ENCODE measurements around the gene SMIM14. TPM values are rescaled to one million over a fixed set of nuclear protein-coding genes. Genes with fewer than 3 reads are reported as not detected.
"Not testable (repeated sequence)": the region's sequence is repeated elsewhere in the genome, so short reads cannot be mapped to it uniquely, and the experiment has no call there.

The SMIM14 gene
- total RNA-seq, 1 donor from 2014 or later = 23.8 TPM

DNA sequence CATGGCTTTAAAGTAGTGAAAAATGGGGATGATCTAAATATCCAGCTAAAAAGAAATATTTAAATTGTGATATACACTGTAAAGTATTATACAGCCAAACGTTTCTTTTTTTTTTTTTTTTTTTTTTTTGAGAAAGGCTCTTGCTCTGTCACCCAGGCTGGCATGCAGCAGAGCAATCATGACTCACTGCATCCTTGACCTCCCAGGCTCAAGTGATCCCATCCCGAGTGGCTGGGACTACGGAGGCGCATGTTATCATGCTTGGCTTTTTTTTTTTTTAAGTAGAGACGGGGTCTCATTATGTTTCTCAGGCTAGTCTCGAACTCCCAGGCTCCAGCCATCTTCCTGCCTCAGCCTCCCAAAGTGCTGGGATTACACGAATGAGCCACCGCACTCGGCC is 17.1 kb downstream of the SMIM14 start:
- intact Hi-C loops (cut with DNase I) = no loop called here

GRCh38 chr4:39620551-39621313 is 17.9 kb downstream of the SMIM14 start:
- H3K9me3 ChIP-seq = no peaks in the 10 kb centered on the region
- DNase-seq (ENCODE audit: extremely low spot score in 2 of 2) = no peak
- H3K27me3 ChIP-seq = no peaks in the 10 kb centered on the region
- TF ChIP-seq CTCF (IDR thresholded peaks at IDR 0.05) (no peak), POLR2A (IDR thresholded peaks at IDR 0.05) (no peak), POLR2AphosphoS5 (IDR thresholded peaks at IDR 0.05; ENCODE audit: insufficient read depth in 1 of 2, low read depth in 1 of 2) (no peak)
- no peaks in the 10 kb centered on the region for H3K36me3 ChIP-seq
- H3K4me1 ChIP-seq = peaks cover 24% of the 10 kb centered on the region
- peak overlapping the region; percentile 72 for H3K27ac ChIP-seq
- H3K4me3 ChIP-seq = no peak overlapping the region
- intact Hi-C loops (cut with DNase I) = no loop called here

More for the DNA sequence above, 17.1 kb downstream of the SMIM14 start:
- Histone ChIP-seq H3K4me3 (no peak overlapping the region), H3K9me3 (no peaks in the 10 kb centered on the region), H3K36me3 (no peaks in the 10 kb centered on the region), H3K27ac (peak overlapping the region; percentile 72), H3K4me1 (peaks cover 24% of the 10 kb centered on the region), H3K27me3 (no peaks in the 10 kb centered on the region)
- TF ChIP-seq CTCF (IDR thresholded peaks at IDR 0.05) (no peak), POLR2A (IDR thresholded peaks at IDR 0.05) (no peak), POLR2AphosphoS5 (IDR thresholded peaks at IDR 0.05; ENCODE audit: insufficient read depth in 1 of 2, low read depth in 1 of 2) (no peak)
- no peak for DNase-seq (ENCODE audit: extremely low spot score in 2 of 2)

- DNase-seq (ENCODE audit: extremely low spot score in 2 of 2) = no peak
- peaks cover 28% of the 10 kb centered on the region for H3K4me1 ChIP-seq
- no peaks in the 10 kb centered on the region for H3K9me3 ChIP-seq
- no peak overlapping the region for H3K4me3 ChIP-seq
- H3K27me3 ChIP-seq = no peaks in the 10 kb centered on the region
- TF ChIP-seq POLR2AphosphoS5 (IDR thresholded peaks at IDR 0.05; ENCODE audit: insufficient read depth in 1 of 2, low read depth in 1 of 2) = no peak
- no peak for TF ChIP-seq POLR2A (IDR thresholded peaks at IDR 0.05)
- TF ChIP-seq CTCF (IDR thresholded peaks at IDR 0.05) = no peak
- H3K27ac ChIP-seq = no peak overlapping the region
- H3K36me3 ChIP-seq = no peaks in the 10 kb centered on the region
- intact Hi-C loops (cut with DNase I) = no loop called here
Measured at GRCh38 chr4:39617534-39617933, 21.1 kb downstream of the SMIM14 start.

DNA sequence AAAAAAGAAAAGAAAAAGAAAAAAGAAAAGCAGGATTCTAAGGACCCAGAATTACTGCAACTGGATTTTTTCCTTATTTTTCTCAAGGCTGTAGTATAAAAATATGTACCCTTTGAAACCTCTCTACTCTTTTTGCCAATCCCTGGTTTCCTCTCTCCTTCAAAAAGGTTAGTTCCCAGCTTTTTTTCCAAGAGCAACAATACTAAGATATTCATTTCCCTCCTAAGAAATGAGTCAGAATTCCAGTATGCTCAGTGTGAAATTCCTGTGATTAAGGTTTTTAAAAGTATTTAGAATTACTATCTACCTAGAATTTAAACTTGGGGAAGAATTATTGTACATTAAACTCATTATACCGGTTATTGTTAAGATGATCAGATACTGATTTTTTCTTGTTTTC is 22.0 kb downstream of the SMIM14 start:
- H3K9me3 ChIP-seq = no peaks in the 10 kb centered on the region
- no peak overlapping the region for H3K27ac ChIP-seq
- no peak overlapping the region for H3K4me3 ChIP-seq
- TF ChIP-seq POLR2AphosphoS5 (IDR thresholded peaks at IDR 0.05; ENCODE audit: insufficient read depth in 1 of 2, low read depth in 1 of 2) (no peak), POLR2A (IDR thresholded peaks at IDR 0.05) (no peak), CTCF (IDR thresholded peaks at IDR 0.05) (no peak)
- intact Hi-C loops (cut with DNase I) = no loop called here
- no peaks in the 10 kb centered on the region for H3K36me3 ChIP-seq
- H3K4me1 ChIP-seq = peaks cover 22% of the 10 kb centered on the region
- no peak for DNase-seq (ENCODE audit: extremely low spot score in 2 of 2)
- H3K27me3 ChIP-seq = no peaks in the 10 kb centered on the region

GRCh38 chr4:39616112-39616511 is 22.6 kb downstream of the SMIM14 start:
- H3K36me3 ChIP-seq; H3K9me3 ChIP-seq; H3K4me3 ChIP-seq; DNase-seq (ENCODE audit: extremely low spot score in 2 of 2); intact Hi-C loops (cut with DNase I); H3K27ac ChIP-seq; H3K27me3 ChIP-seq: not testable (repeated sequence)
- H3K4me1 ChIP-seq = peaks cover 19% of the 10 kb centered on the region
